Lower leg skin (tissue), 3 donors: ENCODE results near the gene NPIPA1.
"Not testable (repeated sequence)": the region's sequence is repeated elsewhere in the genome, so short reads cannot be mapped to it uniquely, and the experiment has no call there.

ENCODE experiments used
- POLR2A ChIP-seq, 2 donors: fragments of 450-650 bp; IDR thresholded peaks; one replicate each; pipeline ENCODE4 v1.6.1; 2016 to 2017; ENCODE audit warnings: antibody characterized with exemption in 2 of 2, mild to moderate bottlenecking in 1 of 2, moderate library complexity in 1 of 2
- TF ChIP-seq, protein P1 (sequence below), 3 donors: fragments of 450-650 bp; IDR thresholded peaks; one replicate each; pipeline ENCODE4 v1.5.1; 2016; ENCODE audit warnings: antibody characterized with exemption in 3 of 3, mild to moderate bottlenecking in 3 of 3, moderate library complexity in 2 of 3

DNA sequence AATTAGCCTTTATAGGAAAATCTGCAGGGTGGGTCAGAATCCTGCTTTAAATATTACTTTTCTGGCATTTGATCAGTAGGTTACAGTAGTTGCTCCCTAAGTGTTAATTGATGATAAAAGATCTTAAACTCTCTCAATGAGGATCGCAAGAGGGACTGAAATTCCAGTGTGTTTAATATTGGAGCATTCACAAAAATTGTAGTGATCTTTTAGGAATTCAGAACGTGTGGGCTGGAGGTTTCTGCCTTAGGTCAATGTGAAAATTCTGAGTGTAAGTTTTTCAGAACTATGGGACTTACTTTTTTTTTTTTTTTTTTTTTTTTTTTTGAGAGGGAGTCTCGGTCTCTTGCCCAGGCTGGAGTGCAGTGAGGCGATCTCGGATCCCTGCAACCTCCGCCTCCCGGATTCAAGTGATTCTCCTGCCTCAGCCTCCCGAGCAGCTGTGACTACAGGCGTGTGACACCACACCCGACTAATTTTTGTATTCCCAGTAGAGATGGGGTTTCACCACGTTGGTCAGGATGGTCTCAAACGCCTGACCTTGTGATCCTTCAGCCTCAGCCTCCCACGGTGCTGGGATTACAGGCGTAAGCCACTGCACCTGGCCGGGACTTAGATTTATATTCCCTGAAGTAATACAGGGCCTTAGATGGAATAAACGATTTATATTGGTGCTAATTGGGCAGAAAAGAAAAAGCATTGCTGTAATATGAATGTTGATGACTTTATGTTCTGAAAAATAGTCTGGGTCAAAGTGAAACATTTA, 39.9 kb downstream of the NPIPA1 start:
- not testable (repeated sequence) for TF ChIP-seq POLR2A (IDR thresholded peaks at IDR 0.05)
- TF ChIP-seq, protein P1, sequence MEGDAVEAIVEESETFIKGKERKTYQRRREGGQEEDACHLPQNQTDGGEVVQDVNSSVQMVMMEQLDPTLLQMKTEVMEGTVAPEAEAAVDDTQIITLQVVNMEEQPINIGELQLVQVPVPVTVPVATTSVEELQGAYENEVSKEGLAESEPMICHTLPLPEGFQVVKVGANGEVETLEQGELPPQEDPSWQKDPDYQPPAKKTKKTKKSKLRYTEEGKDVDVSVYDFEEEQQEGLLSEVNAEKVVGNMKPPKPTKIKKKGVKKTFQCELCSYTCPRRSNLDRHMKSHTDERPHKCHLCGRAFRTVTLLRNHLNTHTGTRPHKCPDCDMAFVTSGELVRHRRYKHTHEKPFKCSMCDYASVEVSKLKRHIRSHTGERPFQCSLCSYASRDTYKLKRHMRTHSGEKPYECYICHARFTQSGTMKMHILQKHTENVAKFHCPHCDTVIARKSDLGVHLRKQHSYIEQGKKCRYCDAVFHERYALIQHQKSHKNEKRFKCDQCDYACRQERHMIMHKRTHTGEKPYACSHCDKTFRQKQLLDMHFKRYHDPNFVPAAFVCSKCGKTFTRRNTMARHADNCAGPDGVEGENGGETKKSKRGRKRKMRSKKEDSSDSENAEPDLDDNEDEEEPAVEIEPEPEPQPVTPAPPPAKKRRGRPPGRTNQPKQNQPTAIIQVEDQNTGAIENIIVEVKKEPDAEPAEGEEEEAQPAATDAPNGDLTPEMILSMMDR (IDR thresholded peaks at IDR 0.05) = not testable (repeated sequence)
